HG03558 (cell line): ENCODE measurements around the gene RAB34.

Experiments
- ATAC-seq: cut with Tn5 transposase; IDR thresholded peaks from one replicate; pipeline ENCODE4 v1.9.1; 2021; ENCODE audit warnings: moderate number of reproducible peaks; ENCODE audit not compliant: unreplicated experiment; ENCODE audit errors: extremely low read depth

Gene RAB34

GRCh38 chr17:28688481-28688880 is 29.2 kb downstream of the RAB34 start:
- ATAC-seq = no peak

- no peak for ATAC-seq
These were observed 31.4 kb downstream of the RAB34 start for GRCh38 chr17:28686296-28686695.

GRCh38 chr17:28685366-28685765 is 32.3 kb downstream of the RAB34 start:
- no peak for ATAC-seq

DNA sequence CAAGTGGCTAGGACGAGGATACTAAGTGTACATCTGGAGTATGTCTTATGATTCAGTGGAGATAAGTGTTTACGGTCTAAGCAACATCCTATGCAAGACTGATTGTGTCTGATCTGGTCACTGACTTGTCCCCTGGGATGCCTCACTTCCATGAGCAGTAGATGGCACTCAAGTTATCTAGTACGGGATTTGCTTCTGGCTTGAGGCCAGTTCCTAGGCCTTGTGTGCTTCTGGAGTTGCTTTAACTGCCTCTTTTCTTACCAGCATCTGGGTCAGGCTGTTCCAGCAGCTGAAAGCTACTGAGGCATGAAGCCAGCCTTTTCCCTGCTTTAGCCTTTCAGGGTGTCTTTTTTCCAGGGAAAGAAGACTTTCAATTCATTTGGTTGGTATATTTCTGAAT is 32.7 kb downstream of the RAB34 start:
- no peak for ATAC-seq

DNA sequence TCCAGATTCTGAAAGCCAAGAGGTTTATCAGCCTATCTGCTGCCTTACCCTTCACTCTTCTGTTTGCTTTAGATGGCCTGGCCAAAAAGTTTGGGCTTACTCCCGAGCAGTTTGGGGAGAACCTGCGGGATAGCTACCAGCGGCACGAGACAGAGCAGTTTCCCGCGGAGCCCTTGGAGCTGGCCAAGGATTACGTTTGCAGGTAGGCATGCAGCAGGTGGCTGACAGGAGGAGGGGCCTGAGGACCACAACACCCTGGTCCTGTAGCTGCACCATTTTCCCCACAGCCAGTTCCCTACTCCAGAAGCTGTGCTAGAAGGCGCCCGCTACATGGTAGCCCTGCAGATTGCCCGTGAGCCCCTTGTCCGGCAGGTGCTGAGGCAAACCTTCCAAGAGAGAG is 35.0 kb downstream of the RAB34 start:
- ATAC-seq = no peak

GRCh38 chr17:28675980-28676379 is 41.7 kb downstream of the RAB34 start:
- ATAC-seq = no peak

DNA sequence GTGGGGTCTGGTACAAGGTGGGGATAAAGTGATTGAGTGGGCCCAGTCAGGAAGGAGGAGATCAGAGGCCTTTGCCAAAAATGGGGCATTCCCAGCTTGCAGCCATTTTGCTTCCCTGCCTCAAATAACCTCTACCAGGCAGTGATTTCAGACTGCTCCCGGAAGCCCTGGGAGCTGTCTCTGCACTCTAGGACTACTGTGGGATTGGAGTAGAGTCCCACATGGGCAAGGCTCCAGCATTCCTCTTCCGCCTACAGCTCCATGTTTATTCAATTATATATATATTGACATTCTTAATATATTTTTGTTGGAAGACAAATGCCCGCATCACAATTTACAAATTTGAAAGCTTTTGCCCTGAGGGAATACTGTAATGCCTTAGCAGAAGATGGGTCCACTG is 42.2 kb downstream of the RAB34 start:
- no peak for ATAC-seq

DNA sequence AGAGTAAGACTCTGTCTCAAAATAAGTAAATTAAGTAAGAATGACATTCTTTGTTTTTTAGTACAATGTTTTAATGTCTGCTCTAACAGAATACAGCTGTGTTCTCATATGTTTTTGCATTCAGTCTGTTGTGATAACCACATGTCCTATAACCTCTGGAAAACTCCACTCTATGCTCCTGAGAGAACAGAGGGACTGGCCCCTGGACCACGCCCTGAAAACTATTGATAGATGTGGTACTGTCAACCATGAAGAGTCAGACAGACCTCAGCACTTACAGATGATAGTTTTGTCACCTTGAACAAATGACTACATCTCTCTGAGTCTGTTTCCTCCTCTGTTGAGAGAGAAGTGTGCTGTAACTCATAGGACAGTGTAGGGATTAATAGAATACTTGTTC is 47.8 kb downstream of the RAB34 start:
- ATAC-seq = no peak

GRCh38 chr17:28667870-28668269 is 49.8 kb downstream of the RAB34 start:
- ATAC-seq = no peak

- no peak for ATAC-seq
These were observed 51.7 kb downstream of the RAB34 start for GRCh38 chr17:28665994-28666393.
